AG04449 (cell line): ENCODE results near the gene SBF2.

Experiments
- CTCF ChIA-PET: fragments of 350-600 bp; formaldehyde crosslinking; extraction: SDS; loops from one replicate; lab custom pipeline; 2021; ENCODE audit warnings: antibody characterized with exemption; lab: Yijun Ruan, JAX
- POLR2A ChIA-PET: fragments of 400-600, 350-600 bp; formaldehyde crosslinking; extraction: SDS; loops from one replicate; lab custom pipeline; 2020; ENCODE audit warnings: antibody characterized with exemption, inconsistent platforms; lab: Yijun Ruan, JAX
- DNase-seq: peaks from one replicate; pipeline ENCODE4 v3.0.0-alpha.2; 2010; ENCODE audit warnings: low read depth, low spot score
- H3K4me3 ChIP-seq: 2 replicates; pipeline ENCODE4 v1.5.1; 2011; ENCODE audit warnings: low read depth, mild to moderate bottlenecking, control low read depth, low read length
- TF ChIP-seq, protein P1 (sequence below): IDR thresholded peaks from one replicate; pipeline ENCODE4 v1.5.1; 2011; ENCODE audit warnings: mild to moderate bottlenecking, moderate library complexity, low read length, control low read depth, inconsistent platforms; ENCODE audit not compliant: insufficient read depth; ENCODE audit errors: missing control alignments

Gene SBF2

DNA sequence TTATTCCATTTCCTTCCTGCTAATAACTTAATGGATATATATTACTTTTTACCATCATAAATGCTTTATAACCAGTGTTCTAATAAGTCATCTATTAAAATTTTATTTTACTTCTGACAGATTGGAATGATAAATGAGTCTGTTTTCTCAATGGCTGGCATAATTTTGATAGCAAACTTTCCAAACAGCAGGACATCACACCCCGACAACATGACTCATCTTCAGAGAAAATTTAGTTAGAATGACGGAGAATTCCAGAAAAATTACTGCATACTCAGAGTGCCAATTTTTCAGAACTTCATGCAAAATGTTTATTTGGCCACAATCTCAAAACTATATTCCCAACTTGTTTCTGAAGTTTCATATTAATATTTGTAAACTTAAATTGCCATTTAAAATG, 455.8 kb downstream of the SBF2 start:
- TF ChIP-seq, protein P1, sequence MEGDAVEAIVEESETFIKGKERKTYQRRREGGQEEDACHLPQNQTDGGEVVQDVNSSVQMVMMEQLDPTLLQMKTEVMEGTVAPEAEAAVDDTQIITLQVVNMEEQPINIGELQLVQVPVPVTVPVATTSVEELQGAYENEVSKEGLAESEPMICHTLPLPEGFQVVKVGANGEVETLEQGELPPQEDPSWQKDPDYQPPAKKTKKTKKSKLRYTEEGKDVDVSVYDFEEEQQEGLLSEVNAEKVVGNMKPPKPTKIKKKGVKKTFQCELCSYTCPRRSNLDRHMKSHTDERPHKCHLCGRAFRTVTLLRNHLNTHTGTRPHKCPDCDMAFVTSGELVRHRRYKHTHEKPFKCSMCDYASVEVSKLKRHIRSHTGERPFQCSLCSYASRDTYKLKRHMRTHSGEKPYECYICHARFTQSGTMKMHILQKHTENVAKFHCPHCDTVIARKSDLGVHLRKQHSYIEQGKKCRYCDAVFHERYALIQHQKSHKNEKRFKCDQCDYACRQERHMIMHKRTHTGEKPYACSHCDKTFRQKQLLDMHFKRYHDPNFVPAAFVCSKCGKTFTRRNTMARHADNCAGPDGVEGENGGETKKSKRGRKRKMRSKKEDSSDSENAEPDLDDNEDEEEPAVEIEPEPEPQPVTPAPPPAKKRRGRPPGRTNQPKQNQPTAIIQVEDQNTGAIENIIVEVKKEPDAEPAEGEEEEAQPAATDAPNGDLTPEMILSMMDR: no peak
- ChIA-PET POLR2A (no interaction called here), CTCF (interaction anchor here (1.5 kb wide), 1 partner anchor 12 kb away, joined by 4 read pairs; no protein-coding TSS in a partner anchor)
- DNase-seq: no peak
- no peak overlapping the region for H3K4me3 ChIP-seq

DNA sequence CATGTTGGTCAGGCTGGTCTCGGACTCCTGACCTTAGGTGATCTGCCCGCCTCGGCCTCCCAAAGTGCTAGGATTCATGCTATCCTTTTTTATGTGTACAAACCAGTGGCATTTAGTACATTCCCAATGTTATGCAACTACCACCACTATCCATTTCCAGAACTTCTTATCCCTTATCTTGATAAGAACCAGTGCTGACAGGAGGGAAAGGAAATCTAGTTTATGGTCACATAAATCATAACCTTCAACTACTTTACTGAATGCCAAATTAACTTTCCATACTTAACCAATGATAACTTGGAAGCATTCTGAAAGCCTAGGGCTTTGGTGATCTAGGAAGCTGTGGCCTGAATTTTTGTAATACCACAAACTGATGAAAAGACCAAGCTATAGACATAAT, 459.7 kb downstream of the SBF2 start:
- no peak for DNase-seq

DNA sequence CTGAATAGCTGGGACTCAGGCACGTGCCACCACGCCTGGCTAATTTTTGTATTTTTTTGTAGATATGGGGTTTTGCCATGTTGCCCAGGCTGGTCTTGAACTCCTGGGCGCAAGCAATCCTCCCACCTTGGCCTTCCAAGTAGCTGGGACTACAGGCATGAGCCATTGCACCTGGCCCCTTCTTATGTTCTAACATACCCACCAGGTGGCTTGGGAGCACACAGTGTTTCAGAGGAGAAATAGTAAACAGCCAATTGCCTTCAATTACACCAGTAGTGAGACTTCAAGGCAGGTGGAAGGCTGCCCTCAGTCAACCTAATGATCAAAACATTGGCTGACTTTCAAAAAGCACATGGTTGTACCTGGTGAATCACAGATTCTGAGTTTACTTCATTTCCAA, 462.9 kb downstream of the SBF2 start:
- TF ChIP-seq, protein P1: no peak
- ChIA-PET POLR2A (no interaction called here), CTCF (interaction anchor here (1.3 kb wide), 1 partner anchor 142 kb away, joined by 4 read pairs; no protein-coding TSS in a partner anchor)
- no peak overlapping the region for H3K4me3 ChIP-seq
- DNase-seq: no peak

More for the DNA sequence above, 459.7 kb downstream of the SBF2 start:
- H3K4me3 ChIP-seq: no peak overlapping the region
- CTCF ChIA-PET: interaction anchor here (1.4 kb wide), 1 partner anchor 139 kb away, joined by 5 read pairs; no protein-coding TSS in a partner anchor
- POLR2A ChIA-PET: interaction anchor here (1.1 kb wide), 1 partner anchor 13 kb away, joined by 3 read pairs; no protein-coding TSS in a partner anchor
- TF ChIP-seq, protein P1: no peak

DNA sequence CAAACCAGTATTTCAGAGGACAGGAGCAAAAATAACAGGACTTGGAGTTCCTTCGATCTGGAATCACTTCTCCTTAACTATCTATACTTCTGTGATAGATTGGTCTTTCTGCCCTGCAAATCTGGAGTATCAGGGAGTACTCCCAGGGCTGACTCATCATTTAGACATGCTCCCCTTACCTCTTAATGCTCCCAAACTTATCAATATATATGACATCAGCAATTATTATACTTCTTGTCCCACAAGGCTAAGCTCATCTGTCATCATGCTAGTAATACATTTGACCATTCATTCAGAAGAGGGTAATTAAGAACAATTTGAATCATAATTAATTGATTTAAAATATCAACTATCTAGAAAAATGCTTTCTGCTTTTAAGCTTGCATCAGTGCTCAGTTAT, 466.3 kb downstream of the SBF2 start:
- TF ChIP-seq, protein P1: no peak
- H3K4me3 ChIP-seq: no peak overlapping the region
- ChIA-PET POLR2A (no interaction called here), CTCF (interaction anchor here (0.7 to 1.9 kb wide), 2 partner anchors 20 to 145 kb away, joined by 3 to 9 read pairs; no protein-coding TSS in a partner anchor)
- DNase-seq: no peak

DNA sequence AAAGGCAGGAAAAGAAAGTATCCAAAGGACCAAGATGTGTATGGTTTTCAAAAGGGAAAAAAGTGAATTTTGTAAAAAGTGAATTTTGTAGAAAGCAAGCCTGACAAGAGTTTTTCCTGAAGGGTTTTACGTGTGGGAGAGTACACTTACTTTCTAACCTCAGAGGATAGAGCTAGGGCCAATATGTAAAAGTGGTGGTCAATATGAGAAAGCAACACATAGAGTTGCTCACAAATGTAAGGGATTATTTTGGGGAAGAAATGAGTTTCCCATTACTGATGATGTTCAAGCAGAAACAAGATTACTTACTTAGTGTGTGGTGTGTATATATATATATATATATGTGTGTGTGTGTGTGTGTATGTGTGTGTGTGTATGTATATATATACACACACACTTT, 467.6 kb downstream of the SBF2 start:
- ChIA-PET CTCF (interaction anchor here (1.3 kb wide), 1 partner anchor 11 kb away, joined by 4 read pairs; no protein-coding TSS in a partner anchor), POLR2A (no interaction called here)
- DNase-seq: no peak
- no peak overlapping the region for H3K4me3 ChIP-seq
- TF ChIP-seq, protein P1: no peak

DNA sequence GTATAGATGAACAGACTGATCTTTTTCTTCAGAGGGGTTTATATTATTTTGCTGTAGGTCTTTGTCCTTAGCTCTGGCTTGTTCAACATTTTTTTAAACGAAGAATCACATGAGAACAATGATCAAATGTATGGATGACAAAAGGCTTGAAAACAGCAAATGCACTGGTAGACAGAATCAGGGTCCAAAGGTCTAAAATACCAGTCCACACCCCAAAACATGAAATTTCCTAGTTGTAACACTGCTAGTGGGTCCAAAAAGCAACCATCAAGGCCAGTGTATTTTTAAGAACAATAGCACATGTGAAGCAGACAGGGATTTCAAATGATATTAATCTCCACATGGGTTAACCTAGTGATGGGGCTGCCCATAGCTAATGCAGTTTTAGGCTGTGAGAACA, 468.1 kb downstream of the SBF2 start:
- ChIA-PET POLR2A (no interaction called here), CTCF (interaction anchor here (1.3 kb wide), 1 partner anchor 11 kb away, joined by 4 read pairs; no protein-coding TSS in a partner anchor)
- no peak overlapping the region for H3K4me3 ChIP-seq
- TF ChIP-seq, protein P1: no peak
- DNase-seq: no peak
